ENCODE measurements around the gene NEK7.

GRCh38 chr1:198271467-198271866, 114.7 kb downstream of the NEK7 start:
- TF ChIP-seq, protein P1, sequence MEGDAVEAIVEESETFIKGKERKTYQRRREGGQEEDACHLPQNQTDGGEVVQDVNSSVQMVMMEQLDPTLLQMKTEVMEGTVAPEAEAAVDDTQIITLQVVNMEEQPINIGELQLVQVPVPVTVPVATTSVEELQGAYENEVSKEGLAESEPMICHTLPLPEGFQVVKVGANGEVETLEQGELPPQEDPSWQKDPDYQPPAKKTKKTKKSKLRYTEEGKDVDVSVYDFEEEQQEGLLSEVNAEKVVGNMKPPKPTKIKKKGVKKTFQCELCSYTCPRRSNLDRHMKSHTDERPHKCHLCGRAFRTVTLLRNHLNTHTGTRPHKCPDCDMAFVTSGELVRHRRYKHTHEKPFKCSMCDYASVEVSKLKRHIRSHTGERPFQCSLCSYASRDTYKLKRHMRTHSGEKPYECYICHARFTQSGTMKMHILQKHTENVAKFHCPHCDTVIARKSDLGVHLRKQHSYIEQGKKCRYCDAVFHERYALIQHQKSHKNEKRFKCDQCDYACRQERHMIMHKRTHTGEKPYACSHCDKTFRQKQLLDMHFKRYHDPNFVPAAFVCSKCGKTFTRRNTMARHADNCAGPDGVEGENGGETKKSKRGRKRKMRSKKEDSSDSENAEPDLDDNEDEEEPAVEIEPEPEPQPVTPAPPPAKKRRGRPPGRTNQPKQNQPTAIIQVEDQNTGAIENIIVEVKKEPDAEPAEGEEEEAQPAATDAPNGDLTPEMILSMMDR (IDR thresholded peaks at IDR 0.05) = no peak
- TF ChIP-seq POLR2A (IDR thresholded peaks at IDR 0.05) = no peak

Measured in uterus (tissue), 2 donors.